Adrenal gland (tissue), 5 donors: ENCODE measurements around the gene SMAD4.

Source experiments
- CTCF ChIP-seq, 6 experiments: fragments of 450-650 bp in 4 of 6; fragments of 200-600 bp in 2 of 6; sonication (generic) in 1 of 6; IDR thresholded peaks; 1 replicate in 5 of 6; 2 replicates in 1 of 6; pipeline versions ENCODE4 v1.5.1 to v1.8.0; 2016 to 2021; ENCODE audit warnings: antibody characterized with exemption in 6 of 6, mild to moderate bottlenecking in 2 of 6, moderate library complexity in 1 of 6
- POLR2A ChIP-seq, 2 donors: fragments of 450-650 bp; IDR thresholded peaks; one replicate each; pipeline ENCODE4 v1.6.1; 2017; ENCODE audit warnings: antibody characterized with exemption in 2 of 2, mild to moderate bottlenecking in 2 of 2, moderate library complexity in 1 of 2
- donor health status: DM: no; HTN: no; CAD: no.

DNA sequence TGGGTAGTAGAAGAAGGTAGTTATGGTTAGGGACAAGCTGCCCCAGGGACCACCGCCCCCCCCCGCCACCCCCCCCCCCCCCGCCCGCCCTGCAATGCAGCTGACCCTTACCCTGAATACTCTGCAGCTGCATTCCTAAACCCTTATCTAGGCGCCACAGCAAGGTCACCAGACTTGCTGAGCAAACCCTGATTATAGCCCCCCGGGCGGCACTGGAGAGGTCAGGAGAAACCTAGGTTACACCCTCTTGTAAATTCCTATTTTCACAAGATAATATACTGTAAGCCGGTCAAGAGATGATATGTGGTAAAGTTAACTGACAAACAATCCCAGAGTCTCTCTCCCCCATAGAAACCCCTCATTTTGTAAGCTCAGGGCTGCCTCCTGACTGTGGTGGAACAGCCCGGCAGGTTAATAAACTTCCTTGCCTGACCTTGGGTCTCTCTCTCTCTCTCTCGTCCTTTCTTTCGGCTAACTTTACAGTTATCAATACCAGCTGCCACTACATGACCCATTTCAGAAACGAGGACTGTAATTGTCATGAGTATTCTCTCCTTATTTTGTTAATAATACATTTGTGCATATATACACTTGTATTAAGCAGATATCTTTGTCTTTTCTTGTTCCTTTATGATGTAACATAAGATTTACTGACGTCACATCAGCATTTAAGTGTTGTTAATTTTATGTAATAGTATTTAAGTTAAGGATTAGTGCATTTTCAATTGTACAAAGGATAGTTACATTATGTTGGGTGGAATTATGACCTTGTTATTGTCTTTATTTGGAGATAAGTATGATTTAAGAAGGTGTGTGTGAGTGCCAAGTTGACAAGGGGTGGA, 22.8 kb upstream of the SMAD4 start:
- TF ChIP-seq CTCF (IDR thresholded peaks at IDR 0.05) (no peak), POLR2A (IDR thresholded peaks at IDR 0.05) (no peak)
